ENCODE measurements around the gene RALGAPA2.

RALGAPA2 gene

DNA sequence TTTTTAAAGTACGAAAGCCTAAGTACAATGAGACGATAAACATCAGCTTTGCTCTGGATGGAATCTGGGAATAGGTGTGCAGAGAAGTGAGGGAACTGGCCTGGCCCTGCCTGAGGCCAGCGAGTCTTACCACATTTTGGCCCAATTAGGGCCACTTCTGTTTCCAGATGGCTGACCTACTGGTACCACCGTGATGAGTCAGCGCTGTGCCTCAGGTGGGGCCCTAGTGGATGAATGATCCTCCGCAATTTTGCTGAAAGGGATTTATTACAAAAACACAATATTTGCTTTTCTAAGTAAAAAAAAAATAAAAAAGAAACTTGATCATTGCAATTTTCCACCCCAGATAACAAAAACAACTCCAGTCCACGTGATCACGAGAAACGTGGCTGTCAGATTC is 322.1 kb downstream of the RALGAPA2 start:
- ChIA-PET POLR2A (no interaction called here), CTCF (no interaction called here)
- no peak for DNase-seq (ENCODE audit: extremely low spot score)
- TF ChIP-seq ZNF384 (IDR thresholded peaks at IDR 0.05) (no peak), ARNT (IDR thresholded peaks at IDR 0.05) (no peak), SP1 (IDR thresholded peaks at IDR 0.05) (no peak), BHLHE40 (IDR thresholded peaks at IDR 0.05; ENCODE audit: borderline replicate concordance) (no peak), HDGF (IDR thresholded peaks at IDR 0.05; ENCODE audit: borderline replicate concordance) (no peak), LEF1 (IDR thresholded peaks at IDR 0.05; ENCODE audit: borderline replicate concordance) (no peak), NFRKB (IDR thresholded peaks at IDR 0.05) (no peak), ELF4 (IDR thresholded peaks at IDR 0.05) (no peak), FOXK2 (IDR thresholded peaks at IDR 0.05) (no peak), SUZ12 (IDR thresholded peaks at IDR 0.05) (no peak), FOXA1 (IDR thresholded peaks at IDR 0.05) (no peak), L3MBTL2 (conservative IDR thresholded peaks at IDR 0.05) (no peak), FOXM1 (IDR thresholded peaks at IDR 0.05; ENCODE audit: borderline replicate concordance) (no peak), CTBP1 (IDR thresholded peaks at IDR 0.05; ENCODE audit: borderline replicate concordance) (no peak), TARDBP (IDR thresholded peaks at IDR 0.05) (no peak)
- TF ChIP-seq, protein P1, sequence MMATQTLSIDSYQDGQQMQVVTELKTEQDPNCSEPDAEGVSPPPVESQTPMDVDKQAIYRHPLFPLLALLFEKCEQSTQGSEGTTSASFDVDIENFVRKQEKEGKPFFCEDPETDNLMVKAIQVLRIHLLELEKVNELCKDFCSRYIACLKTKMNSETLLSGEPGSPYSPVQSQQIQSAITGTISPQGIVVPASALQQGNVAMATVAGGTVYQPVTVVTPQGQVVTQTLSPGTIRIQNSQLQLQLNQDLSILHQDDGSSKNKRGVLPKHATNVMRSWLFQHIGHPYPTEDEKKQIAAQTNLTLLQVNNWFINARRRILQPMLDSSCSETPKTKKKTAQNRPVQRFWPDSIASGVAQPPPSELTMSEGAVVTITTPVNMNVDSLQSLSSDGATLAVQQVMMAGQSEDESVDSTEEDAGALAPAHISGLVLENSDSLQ (IDR thresholded peaks at IDR 0.05) = no peak

DNA sequence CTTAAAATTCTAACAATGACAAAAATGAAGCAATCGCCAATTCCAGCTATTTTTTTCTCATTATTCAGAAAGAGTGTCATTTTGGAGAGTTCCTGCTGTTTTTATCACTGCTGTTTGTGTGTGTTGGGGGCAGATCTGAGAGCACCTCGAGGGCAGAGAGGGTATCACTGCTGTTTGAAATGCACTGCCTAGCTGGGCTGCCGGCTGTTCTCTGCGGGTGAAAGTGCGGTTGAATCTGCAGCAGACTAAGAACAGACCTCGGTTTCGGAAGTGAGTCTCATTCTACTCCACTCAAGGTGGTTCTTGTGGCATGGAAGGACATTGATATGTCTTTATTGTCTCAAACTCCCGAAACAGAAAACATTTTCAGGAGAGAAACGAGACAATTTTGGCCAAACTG is 326.3 kb downstream of the RALGAPA2 start:
- TF ChIP-seq CTBP1 (IDR thresholded peaks at IDR 0.05; ENCODE audit: borderline replicate concordance) = no peak
- TF ChIP-seq, protein P1 (IDR thresholded peaks at IDR 0.05) = no peak
- TF ChIP-seq SP1 (IDR thresholded peaks at IDR 0.05) = no peak
- TF ChIP-seq FOXM1 (IDR thresholded peaks at IDR 0.05; ENCODE audit: borderline replicate concordance) = no peak
- TF ChIP-seq NFRKB (IDR thresholded peaks at IDR 0.05) = no peak
- TF ChIP-seq TARDBP (IDR thresholded peaks at IDR 0.05) = no peak
- TF ChIP-seq ZNF384 (IDR thresholded peaks at IDR 0.05) = no peak
- TF ChIP-seq SUZ12 (IDR thresholded peaks at IDR 0.05) = no peak
- no peak for TF ChIP-seq FOXK2 (IDR thresholded peaks at IDR 0.05)
- TF ChIP-seq FOXA1 (IDR thresholded peaks at IDR 0.05) = no peak
- TF ChIP-seq ELF4 (IDR thresholded peaks at IDR 0.05) = no peak
- TF ChIP-seq ARNT (IDR thresholded peaks at IDR 0.05) = no peak
- no peak for TF ChIP-seq LEF1 (IDR thresholded peaks at IDR 0.05; ENCODE audit: borderline replicate concordance)
- TF ChIP-seq L3MBTL2 (conservative IDR thresholded peaks at IDR 0.05) = no peak
- no peak for TF ChIP-seq BHLHE40 (IDR thresholded peaks at IDR 0.05; ENCODE audit: borderline replicate concordance)
- no peak for TF ChIP-seq HDGF (IDR thresholded peaks at IDR 0.05; ENCODE audit: borderline replicate concordance)
- ChIA-PET POLR2A (no interaction called here), CTCF (no interaction called here)
- no peak for DNase-seq (ENCODE audit: extremely low spot score)

DNA sequence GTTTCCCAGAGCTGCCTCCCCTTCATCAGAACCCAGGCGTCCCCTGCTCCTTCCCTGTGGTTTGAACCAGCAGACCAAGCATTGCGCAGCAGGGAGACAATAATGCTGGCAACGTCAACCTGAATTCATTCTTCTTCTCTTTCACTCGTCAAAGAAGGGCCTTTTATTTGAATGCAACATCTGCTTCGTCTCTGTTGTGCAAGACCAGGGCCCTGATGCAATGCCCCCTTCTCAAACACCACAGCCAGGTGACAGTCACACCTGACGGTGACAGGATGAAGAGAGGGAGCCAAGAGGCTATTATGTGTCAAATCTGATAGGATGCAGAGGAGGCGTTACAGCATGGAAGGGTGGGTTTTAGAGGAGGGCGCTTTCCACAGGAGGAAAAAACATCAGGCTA is 336.6 kb downstream of the RALGAPA2 start:
- TF ChIP-seq FOXA1 (IDR thresholded peaks at IDR 0.05) = no peak
- TF ChIP-seq ZNF384 (IDR thresholded peaks at IDR 0.05) = no peak
- no peak for TF ChIP-seq ARNT (IDR thresholded peaks at IDR 0.05)
- no peak for TF ChIP-seq ELF4 (IDR thresholded peaks at IDR 0.05)
- TF ChIP-seq, protein P1 (IDR thresholded peaks at IDR 0.05) = no peak
- no peak for TF ChIP-seq FOXM1 (IDR thresholded peaks at IDR 0.05; ENCODE audit: borderline replicate concordance)
- DNase-seq (ENCODE audit: extremely low spot score) = no peak
- CTCF ChIA-PET = no interaction called here
- POLR2A ChIA-PET = no interaction called here

DNA sequence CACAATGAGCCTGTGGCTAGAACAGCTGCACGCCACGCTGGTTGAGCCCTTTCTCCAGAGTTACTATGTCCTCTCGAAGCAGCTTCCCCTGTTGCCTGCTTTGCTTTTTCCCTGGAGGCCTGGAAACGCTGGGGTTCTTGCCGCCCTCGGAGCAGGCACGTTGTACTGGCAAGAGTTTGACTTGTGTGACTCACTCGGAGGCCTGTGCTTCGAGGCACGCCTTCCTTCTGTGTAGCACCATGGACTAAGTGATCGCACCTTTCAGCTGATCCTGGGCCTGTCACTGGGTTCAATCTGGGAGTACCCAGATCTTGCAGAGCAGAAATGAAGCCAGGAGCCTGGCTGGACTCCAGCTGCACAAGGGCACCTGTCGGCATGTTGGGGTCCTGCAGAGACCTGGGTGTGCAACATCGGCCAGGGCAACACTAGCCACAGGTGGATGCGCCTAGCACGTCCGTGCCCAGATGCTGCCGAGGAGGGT is 339.3 kb downstream of the RALGAPA2 start:
- ChIA-PET CTCF (no interaction called here), POLR2A (no interaction called here)
- TF ChIP-seq NFRKB (IDR thresholded peaks at IDR 0.05) = no peak
- no peak for TF ChIP-seq LEF1 (IDR thresholded peaks at IDR 0.05; ENCODE audit: borderline replicate concordance)
- no peak for TF ChIP-seq SUZ12 (IDR thresholded peaks at IDR 0.05)
- TF ChIP-seq L3MBTL2 (conservative IDR thresholded peaks at IDR 0.05) = no peak
- TF ChIP-seq BHLHE40 (IDR thresholded peaks at IDR 0.05; ENCODE audit: borderline replicate concordance) = no peak
- TF ChIP-seq ELF4 (IDR thresholded peaks at IDR 0.05) = no peak
- TF ChIP-seq FOXA1 (IDR thresholded peaks at IDR 0.05) = no peak
- TF ChIP-seq ARNT (IDR thresholded peaks at IDR 0.05) = no peak
- no peak for DNase-seq (ENCODE audit: extremely low spot score)

DNA sequence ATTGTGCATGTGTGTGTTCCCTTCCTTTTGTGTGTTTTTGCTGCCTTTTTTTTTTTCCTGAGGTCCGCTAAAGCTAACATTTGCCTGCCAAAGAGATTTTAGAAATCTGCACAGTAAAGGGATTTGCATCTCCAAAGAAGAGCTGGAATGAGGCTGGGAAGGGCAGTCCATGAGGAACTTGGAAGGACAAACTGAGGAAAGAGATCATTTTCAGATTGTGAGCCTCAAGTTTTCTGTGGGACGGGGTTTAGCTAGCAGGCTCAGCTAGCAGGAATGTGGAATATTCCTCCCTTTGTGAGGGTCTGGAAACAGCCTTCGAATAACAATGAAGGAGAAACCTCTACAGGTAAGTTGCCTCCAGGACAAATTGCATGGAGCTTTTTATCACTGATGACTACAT is 340.8 kb downstream of the RALGAPA2 start:
- CTCF ChIA-PET = interaction anchor here (0.6 kb wide), 1 partner anchor 134 kb away, joined by 3 read pairs; no protein-coding TSS in a partner anchor
- TF ChIP-seq L3MBTL2 (conservative IDR thresholded peaks at IDR 0.05) = no peak
- TF ChIP-seq SUZ12 (IDR thresholded peaks at IDR 0.05) = no peak
- TF ChIP-seq LEF1 (IDR thresholded peaks at IDR 0.05; ENCODE audit: borderline replicate concordance) = no peak
- no peak for TF ChIP-seq CTBP1 (IDR thresholded peaks at IDR 0.05; ENCODE audit: borderline replicate concordance)
- no peak for TF ChIP-seq FOXA1 (IDR thresholded peaks at IDR 0.05)
- TF ChIP-seq SP1 (IDR thresholded peaks at IDR 0.05) = no peak
- TF ChIP-seq FOXK2 (IDR thresholded peaks at IDR 0.05) = no peak
- TF ChIP-seq, protein P1 (IDR thresholded peaks at IDR 0.05) = no peak
- no peak for TF ChIP-seq HDGF (IDR thresholded peaks at IDR 0.05; ENCODE audit: borderline replicate concordance)
- no peak for TF ChIP-seq NFRKB (IDR thresholded peaks at IDR 0.05)
- no peak for TF ChIP-seq ARNT (IDR thresholded peaks at IDR 0.05)
- TF ChIP-seq ELF4 (IDR thresholded peaks at IDR 0.05) = no peak
- no peak for TF ChIP-seq TARDBP (IDR thresholded peaks at IDR 0.05)
- POLR2A ChIA-PET = no interaction called here
- DNase-seq (ENCODE audit: extremely low spot score) = no peak

DNA sequence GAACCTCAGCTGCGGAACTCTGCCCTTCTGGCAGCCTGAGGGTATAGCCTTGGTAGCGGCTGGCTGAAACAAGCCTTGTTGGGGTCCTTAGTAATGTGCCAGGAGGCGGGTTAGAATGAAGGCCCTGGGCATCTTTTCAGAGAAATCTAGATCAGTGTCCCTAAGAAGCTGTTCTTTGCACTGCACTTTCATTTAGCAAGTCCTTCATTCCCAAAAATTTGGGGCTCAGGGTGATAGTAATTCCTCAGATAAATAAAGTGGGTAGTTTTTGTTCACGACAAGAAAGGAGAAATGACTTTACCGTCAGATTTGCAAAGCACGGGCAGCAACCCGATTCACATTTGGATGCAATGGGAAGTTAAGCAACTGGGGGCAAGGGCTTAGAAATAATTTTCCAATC is 341.4 kb downstream of the RALGAPA2 start:
- no peak for TF ChIP-seq LEF1 (IDR thresholded peaks at IDR 0.05; ENCODE audit: borderline replicate concordance)
- no peak for TF ChIP-seq SP1 (IDR thresholded peaks at IDR 0.05)
- no peak for TF ChIP-seq FOXK2 (IDR thresholded peaks at IDR 0.05)
- TF ChIP-seq TARDBP (IDR thresholded peaks at IDR 0.05) = no peak
- no peak for TF ChIP-seq ELF4 (IDR thresholded peaks at IDR 0.05)
- no peak for TF ChIP-seq ARNT (IDR thresholded peaks at IDR 0.05)
- no peak for TF ChIP-seq HDGF (IDR thresholded peaks at IDR 0.05; ENCODE audit: borderline replicate concordance)
- no peak for TF ChIP-seq L3MBTL2 (conservative IDR thresholded peaks at IDR 0.05)
- no peak for TF ChIP-seq FOXM1 (IDR thresholded peaks at IDR 0.05; ENCODE audit: borderline replicate concordance)
- TF ChIP-seq, protein P1 (IDR thresholded peaks at IDR 0.05) = no peak
- TF ChIP-seq ZNF384 (IDR thresholded peaks at IDR 0.05) = no peak
- no peak for TF ChIP-seq CTBP1 (IDR thresholded peaks at IDR 0.05; ENCODE audit: borderline replicate concordance)
- TF ChIP-seq BHLHE40 (IDR thresholded peaks at IDR 0.05; ENCODE audit: borderline replicate concordance) = no peak
- no peak for TF ChIP-seq NFRKB (IDR thresholded peaks at IDR 0.05)
- no peak for TF ChIP-seq FOXA1 (IDR thresholded peaks at IDR 0.05)
- TF ChIP-seq SUZ12 (IDR thresholded peaks at IDR 0.05) = no peak
- ChIA-PET CTCF (interaction anchor here (0.6 kb wide), 1 partner anchor 133 kb away, joined by 3 read pairs; no protein-coding TSS in a partner anchor), POLR2A (no interaction called here)
- DNase-seq (ENCODE audit: extremely low spot score) = no peak
